Smooth muscle cell (in vitro differentiated cells): ENCODE results near the gene PLVAP. TPM values are rescaled to one million over a fixed set of nuclear protein-coding genes. Genes with fewer than 3 reads are reported as not detected.

Source experiments
- DNase-seq: peaks from one replicate; lab custom pipeline; 2025; ENCODE audit not compliant: unreplicated experiment; lab: John Stamatoyannopoulos, UW
- H2AFZ ChIP-seq: fragments of 200-600 bp; sonication (generic); 2 replicates; pipeline ENCODE4 v1.6.0; 2016; ENCODE audit warnings: antibody characterized with exemption, low read depth, mild to moderate bottlenecking
- H3F3A ChIP-seq: fragments of 200-600 bp; sonication (generic); 2 replicates; pipeline ENCODE4 v1.6.0; 2017; ENCODE audit warnings: antibody characterized with exemption, low read depth
- H3K27ac ChIP-seq: fragments of 200-600 bp; sonication (generic); 2 replicates; pipeline ENCODE4 v1.5.1; 2016; ENCODE audit warnings: low read depth, mild to moderate bottlenecking
- H3K27me3 ChIP-seq: fragments of 200-600 bp; sonication (generic); 2 replicates; pipeline ENCODE4 v1.6.1; 2016; ENCODE audit warnings: low read depth, mild to moderate bottlenecking
- H3K36me3 ChIP-seq: fragments of 200-600 bp; sonication (generic); 2 replicates; pipeline ENCODE4 v1.5.1; 2016; ENCODE audit warnings: low read depth
- H3K4me1 ChIP-seq: fragments of 200-600 bp; sonication (generic); 2 replicates; pipeline ENCODE4 v1.5.1; 2016; ENCODE audit warnings: low read depth
- H3K4me2 ChIP-seq: fragments of 200-600 bp; sonication (generic); 2 replicates; pipeline ENCODE4 v1.6.0; 2016; ENCODE audit warnings: mild to moderate bottlenecking
- H3K4me3 ChIP-seq: fragments of 200-600 bp; sonication (generic); 2 replicates; pipeline ENCODE4 v1.5.1; 2016; ENCODE audit warnings: mild to moderate bottlenecking
- H3K79me2 ChIP-seq: fragments of 200-600 bp; sonication (generic); 2 replicates; pipeline ENCODE4 v1.6.0; 2016; ENCODE audit warnings: low read depth, mild to moderate bottlenecking
- H3K9ac ChIP-seq: fragments of 200-600 bp; sonication (generic); 2 replicates; pipeline ENCODE4 v1.6.0; 2016; ENCODE audit warnings: low read depth
- H3K9me3 ChIP-seq: fragments of 200-600 bp; sonication (generic); replicated peaks from 2 replicates; pipeline ENCODE4 v1.5.1; 2016; ENCODE audit warnings: low read depth
- H4K20me1 ChIP-seq: fragments of 200-600 bp; sonication (generic); 2 replicates; pipeline ENCODE4 v1.6.0; 2016; ENCODE audit warnings: low read depth
- CTCF ChIP-seq: fragments of 200-600 bp; sonication (generic); IDR thresholded peaks from 2 replicates; pipeline ENCODE4 v1.5.1; 2017; ENCODE audit warnings: borderline replicate concordance, mild to moderate bottlenecking, antibody characterized with exemption; ENCODE audit not compliant: insufficient read depth, poor library complexity, severe bottlenecking
- WGBS: methylation state at CpG from one replicate; pipeline ENCODE4 v1.1.7; 2016; ENCODE audit warnings: low lambda C conversion rate; 5-methylcytosine and 5-hydroxymethylcytosine counted together
- polyA plus RNA-seq: library from polyadenylated mRNA; unstranded; fragments of >200 nt; fragmentation: Nextera tagmentation; extraction: Ambion mirVana; gene quantifications from 2 replicates; pipeline ENCODE4 v1.2.1, GENCODE V29; 2016
- total RNA-seq: library from RNA; depleted of rRNA; stranded (reverse); fragments of >200 nt; gene quantifications from 2 replicates; pipeline ENCODE4 v1.2.3, GENCODE V29; 2014

PLVAP gene
- total and polyA plus RNA-seq, 2 experiments from 2014 or later: not detected

- Histone ChIP-seq H3K9ac (peak within 1 kb of the TSS; percentile 40), H3K4me1 (peaks cover 17% of the 10 kb centered on the region), H3K36me3 (no peaks in the 10 kb centered on the region), H3K27ac (peak within 1 kb of the TSS; percentile 57), H3F3A (peaks cover 5% of the 10 kb centered on the region), H3K9me3 (no peaks in the 10 kb centered on the region), H3K4me2 (peak within 1 kb of the TSS; percentile 85), H3K79me2 (peaks cover 13% of the 10 kb centered on the region), H3K27me3 (no peaks in the 10 kb centered on the region), H4K20me1 (peaks cover 4% of the 10 kb centered on the region), H3K4me3 (peak within 1 kb of the TSS; percentile 68), H2AFZ (peak within 1 kb of the TSS; percentile 84)
- peak; percentile 85 for DNase-seq
- TF ChIP-seq CTCF: peak; percentile 58
- under 1% methylated on average over 55 of the region's 55 CpGs for WGBS
Measured at GRCh38 chr19:17305517-17306284, 71.4 kb downstream of the PLVAP start, which contains the start of gene MRPL34. Gene MRPL34, plus strand, starts transcription at chr19:17305872. Its CDS starts 21 bp downstream, at chr19:17305893.

- no peak overlapping the region for H2AFZ ChIP-seq
- no peak overlapping the region for H3K9ac ChIP-seq
- WGBS: 12% methylated on average over 7 of the region's 7 CpGs
- no peak for TF ChIP-seq CTCF
- H3K9me3 ChIP-seq: no peaks in the 10 kb centered on the region
- H3K4me1 ChIP-seq: peaks cover 12% of the 10 kb centered on the region
- H3F3A ChIP-seq: peaks cover 5% of the 10 kb centered on the region
- H3K27ac ChIP-seq: no peak overlapping the region
- H3K4me2 ChIP-seq: peak overlapping the region; percentile 85
- no peaks in the 10 kb centered on the region for H3K27me3 ChIP-seq
- no peaks in the 10 kb centered on the region for H3K36me3 ChIP-seq
- no peak for DNase-seq
- peaks cover 8% of the 10 kb centered on the region for H3K79me2 ChIP-seq
- H4K20me1 ChIP-seq: peaks cover 2% of the 10 kb centered on the region
- peak overlapping the region; percentile 68 for H3K4me3 ChIP-seq
Measured at GRCh38 chr19:17305216-17305516, 72.0 kb downstream of the PLVAP start.

DNA sequence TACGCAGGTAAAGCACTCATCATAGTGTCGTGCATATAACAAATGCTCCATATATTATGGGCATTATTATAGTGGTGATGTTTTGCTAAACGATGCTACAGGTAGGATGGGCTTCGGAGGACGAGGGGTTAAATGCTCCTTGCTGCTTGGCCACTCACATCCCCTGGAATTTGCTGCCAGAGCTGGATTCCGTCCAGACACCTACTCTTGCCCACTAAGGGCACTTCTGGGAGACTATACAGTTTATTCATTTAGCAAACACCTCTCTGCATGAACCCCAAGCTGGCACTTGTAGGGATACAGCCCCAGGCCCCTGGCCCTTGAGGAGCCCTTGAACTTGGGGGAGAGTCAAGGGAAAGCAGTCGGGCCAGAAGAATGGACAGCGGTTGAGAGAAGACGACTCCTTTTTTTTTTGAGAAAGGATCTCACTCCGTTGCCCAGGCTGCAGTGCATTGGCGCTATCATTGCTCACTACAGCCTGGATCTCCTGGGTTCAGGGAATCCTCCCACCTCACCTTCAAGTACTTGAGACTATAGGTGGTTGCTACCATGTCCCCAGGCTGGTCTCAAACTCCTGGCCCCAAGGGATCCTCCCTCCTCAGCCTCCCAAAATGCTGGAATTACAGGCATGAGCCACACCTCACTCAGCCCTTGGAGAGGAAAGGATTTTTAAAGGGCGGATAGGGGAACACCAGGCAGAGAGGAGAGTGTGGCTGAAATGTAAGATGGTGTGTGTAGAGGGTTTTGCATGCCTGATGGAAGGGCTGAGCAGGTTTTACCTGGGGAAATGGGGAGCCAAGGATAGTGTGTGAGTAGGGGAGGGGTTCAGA is 72.5 kb downstream of the PLVAP start:
- DNase-seq: no peak
- H3K4me1 ChIP-seq: peaks cover 8% of the 10 kb centered on the region
- H4K20me1 ChIP-seq: no peaks in the 10 kb centered on the region
- no peaks in the 10 kb centered on the region for H3K36me3 ChIP-seq
- no peak overlapping the region for H2AFZ ChIP-seq
- H3K9ac ChIP-seq: no peak overlapping the region
- peaks cover 5% of the 10 kb centered on the region for H3F3A ChIP-seq
- WGBS: 80% methylated on average over 12 of the region's 12 CpGs
- no peaks in the 10 kb centered on the region for H3K9me3 ChIP-seq
- no peaks in the 10 kb centered on the region for H3K27me3 ChIP-seq
- peak overlapping the region; percentile 85 for H3K4me2 ChIP-seq
- H3K79me2 ChIP-seq: peaks cover 2% of the 10 kb centered on the region
- peak overlapping the region; percentile 18 for H3K27ac ChIP-seq
- no peak for TF ChIP-seq CTCF
- H3K4me3 ChIP-seq: peak overlapping the region; percentile 68
